Measurements from ENCODE around the gene SPEF2.

GRCh38 chr5:35761541-35761940 lies 143.9 kb downstream of the SPEF2 start:
- no peak for TF ChIP-seq POLR2A (IDR thresholded peaks at IDR 0.05)
- TF ChIP-seq CTCF (IDR thresholded peaks at IDR 0.05): no peak
